HEK293T (cell line): Measurements from ENCODE around the gene ZNF277.
A peak's percentile ranks its signal among the peaks of the same experiment; 100 is the strongest.

Experiments
- CTCF ChIA-PET: fragments of 350-600 bp; formaldehyde crosslinking; extraction: SDS; loops from one replicate; lab custom pipeline; 2021; ENCODE audit warnings: antibody characterized with exemption, inconsistent platforms; lab: Yijun Ruan, JAX
- POLR2A ChIA-PET: fragments of 350-600 bp; formaldehyde crosslinking; extraction: SDS; loops from one replicate; lab custom pipeline; 2020; ENCODE audit warnings: antibody characterized with exemption, inconsistent platforms; lab: Yijun Ruan, JAX
- DNase-seq: peaks from one replicate; pipeline ENCODE4 v3.0.0; 2012; ENCODE audit warnings: mixed read lengths; ENCODE audit errors: extremely low spot score
- ARNT ChIP-seq: fragments of 450-650 bp; IDR thresholded peaks from 2 replicates; pipeline ENCODE4 v1.6.1; 2017; ENCODE audit warnings: mild to moderate bottlenecking
- BHLHE40 ChIP-seq: fragments of 450-650 bp; IDR thresholded peaks from 2 replicates; pipeline ENCODE4 v1.6.1; 2016; ENCODE audit warnings: mild to moderate bottlenecking, moderate library complexity, borderline replicate concordance
- CTBP1 ChIP-seq: fragments of 450-650 bp; IDR thresholded peaks from 2 replicates; pipeline ENCODE4 v1.6.1; 2016; ENCODE audit warnings: borderline replicate concordance
- ELF4 ChIP-seq: fragments of 450-650 bp; IDR thresholded peaks from 2 replicates; pipeline ENCODE4 v1.6.1; 2017; ENCODE audit warnings: antibody characterized with exemption
- FOXA1 ChIP-seq: fragments of 450-650 bp; IDR thresholded peaks from 2 replicates; pipeline ENCODE4 v1.6.1; 2016; ENCODE audit warnings: mild to moderate bottlenecking
- FOXK2 ChIP-seq: fragments of 450-650 bp; IDR thresholded peaks from 2 replicates; pipeline ENCODE4 v1.6.1; 2016; ENCODE audit warnings: mild to moderate bottlenecking
- FOXM1 ChIP-seq: fragments of 450-650 bp; IDR thresholded peaks from 2 replicates; pipeline ENCODE4 v1.6.1; 2017; ENCODE audit warnings: mild to moderate bottlenecking, borderline replicate concordance
- HDGF ChIP-seq: fragments of 450-650 bp; IDR thresholded peaks from 2 replicates; pipeline ENCODE4 v1.6.1; 2017; ENCODE audit warnings: antibody characterized with exemption, borderline replicate concordance
- L3MBTL2 ChIP-seq: fragments of 450-650 bp; conservative IDR thresholded peaks from 2 replicates; pipeline ENCODE4 v1.6.1; 2016; ENCODE audit warnings: mild to moderate bottlenecking
- LEF1 ChIP-seq: fragments of 450-650 bp; IDR thresholded peaks from 2 replicates; pipeline ENCODE4 v1.6.1; 2017; ENCODE audit warnings: mild to moderate bottlenecking, borderline replicate concordance
- NFRKB ChIP-seq: fragments of 450-650 bp; IDR thresholded peaks from 2 replicates; pipeline ENCODE4 v1.6.1; 2016; ENCODE audit warnings: mild to moderate bottlenecking, moderate library complexity
- PKNOX1 ChIP-seq: fragments of 450-650 bp; IDR thresholded peaks from 2 replicates; pipeline ENCODE4 v1.6.1; 2016
- SP1 ChIP-seq: fragments of 450-650 bp; IDR thresholded peaks from 2 replicates; pipeline ENCODE4 v1.6.1; 2017
- SUZ12 ChIP-seq: fragments of 450-650 bp; IDR thresholded peaks from 2 replicates; pipeline ENCODE4 v1.6.1; 2016; ENCODE audit warnings: mild to moderate bottlenecking
- TARDBP ChIP-seq: fragments of 450-650 bp; IDR thresholded peaks from 2 replicates; pipeline ENCODE4 v1.6.1; 2016
- ZNF384 ChIP-seq: fragments of 450-650 bp; IDR thresholded peaks from 2 replicates; pipeline ENCODE4 v1.6.1; 2016

The ZNF277 gene

GRCh38 chr7:112254156-112254555 is 47.7 kb downstream of the ZNF277 start:
- CTCF ChIA-PET = no interaction called here
- POLR2A ChIA-PET = no interaction called here
- no peak for TF ChIP-seq L3MBTL2
- TF ChIP-seq FOXA1 = no peak
- no peak for TF ChIP-seq ELF4
- TF ChIP-seq FOXK2 = no peak
- no peak for TF ChIP-seq ZNF384
- TF ChIP-seq SP1 = no peak
- no peak for TF ChIP-seq LEF1
- TF ChIP-seq ARNT = no peak
- no peak for TF ChIP-seq SUZ12
- TF ChIP-seq FOXM1 = no peak
- no peak for TF ChIP-seq PKNOX1
- TF ChIP-seq TARDBP = no peak
- no peak for TF ChIP-seq NFRKB
- no peak for TF ChIP-seq BHLHE40
- no peak for TF ChIP-seq CTBP1
- no peak for TF ChIP-seq HDGF
- no peak for DNase-seq

- CTCF ChIA-PET = no interaction called here
- POLR2A ChIA-PET = no interaction called here
- DNase-seq = no peak
- TF ChIP-seq PKNOX1 = no peak
Measured at GRCh38 chr7:112254709-112255387, 48.4 kb downstream of the ZNF277 start.

- no peak for DNase-seq
- POLR2A ChIA-PET = no interaction called here
- TF ChIP-seq FOXA1 (no peak), TARDBP (no peak), NFRKB (no peak), FOXK2 (no peak), SUZ12 (no peak), ARNT (no peak), BHLHE40 (no peak), PKNOX1 (no peak), CTBP1 (no peak), ELF4 (no peak), LEF1 (no peak), ZNF384 (no peak), L3MBTL2 (no peak), FOXM1 (no peak), SP1 (no peak), HDGF (no peak)
- CTCF ChIA-PET = no interaction called here
Measured at GRCh38 chr7:112255388-112255720, 48.9 kb downstream of the ZNF277 start.

GRCh38 chr7:112257073-112257472 is 50.6 kb downstream of the ZNF277 start:
- no peak for DNase-seq
- ChIA-PET CTCF (no interaction called here), POLR2A (no interaction called here)
- TF ChIP-seq FOXM1 = no peak
- no peak for TF ChIP-seq HDGF
- TF ChIP-seq LEF1 = no peak
- no peak for TF ChIP-seq ELF4
- TF ChIP-seq ZNF384 = no peak
- TF ChIP-seq NFRKB = no peak
- no peak for TF ChIP-seq FOXA1
- no peak for TF ChIP-seq L3MBTL2
- no peak for TF ChIP-seq CTBP1
- TF ChIP-seq ARNT = no peak
- no peak for TF ChIP-seq PKNOX1
- no peak for TF ChIP-seq SP1
- TF ChIP-seq FOXK2 = no peak
- TF ChIP-seq TARDBP = no peak
- TF ChIP-seq BHLHE40 = no peak
- no peak for TF ChIP-seq SUZ12

GRCh38 chr7:112260911-112261310 is 54.4 kb downstream of the ZNF277 start:
- no peak for DNase-seq
- CTCF ChIA-PET = no interaction called here
- no peak for TF ChIP-seq LEF1
- TF ChIP-seq TARDBP = no peak
- no peak for TF ChIP-seq BHLHE40
- no peak for TF ChIP-seq SUZ12
- no peak for TF ChIP-seq ZNF384
- no peak for TF ChIP-seq FOXA1
- no peak for TF ChIP-seq ELF4
- no peak for TF ChIP-seq HDGF
- no peak for TF ChIP-seq L3MBTL2
- TF ChIP-seq FOXM1 = no peak
- POLR2A ChIA-PET = no interaction called here

GRCh38 chr7:112262036-112262435 is 55.5 kb downstream of the ZNF277 start:
- POLR2A ChIA-PET = no interaction called here
- CTCF ChIA-PET = no interaction called here
- no peak for DNase-seq
- TF ChIP-seq ZNF384 (peak; percentile 55), L3MBTL2 (no peak)
